ENCODE measurements around the gene GFPT2.

- no peak for TF ChIP-seq CTCF (tag by site-specific recombination; IDR thresholded peaks at IDR 0.05)
- no peak for TF ChIP-seq MEIS1 (CRISPR knock-in tag; IDR thresholded peaks at IDR 0.05; ENCODE audit: borderline replicate concordance)
- TF ChIP-seq ZNF112 (tag by site-specific recombination; IDR thresholded peaks at IDR 0.05): no peak
- TF ChIP-seq ZNF335 (tag by site-specific recombination; conservative IDR thresholded peaks at IDR 0.05): no peak
- no peak for TF ChIP-seq PATZ1 (tag by site-specific recombination; IDR thresholded peaks at IDR 0.05)
- no peak for TF ChIP-seq ZBTB49 (tag by site-specific recombination; IDR thresholded peaks at IDR 0.05; ENCODE audit: low read depth)
- TF ChIP-seq SP2 (tag by site-specific recombination; IDR thresholded peaks at IDR 0.05): no peak
- TF ChIP-seq ZNF776 (tag by site-specific recombination; IDR thresholded peaks at IDR 0.05; ENCODE audit: borderline replicate concordance): no peak
- TF ChIP-seq TCF7L2 (IDR thresholded peaks at IDR 0.05; ENCODE audit: borderline replicate concordance, low read depth, low read length): no peak
- TF ChIP-seq ZNF548 (tag by site-specific recombination; IDR thresholded peaks at IDR 0.05): no peak
Measured at GRCh38 chr5:180402716-180403115, 49.6 kb upstream of the GFPT2 start.

Data from HEK293 (cell line).